ENCODE results near the gene GJA8. TPM values are rescaled to one million over a fixed set of nuclear protein-coding genes. Genes with fewer than 3 reads are reported as not detected.

GJA8 gene
- not detected for total RNA-seq

- TF ChIP-seq CTCF (IDR thresholded peaks at IDR 0.05; ENCODE audit: low read depth) = no peak
These were observed at the start of gene GJA8 for GRCh38 chr1:147902253-147902845. Gene GJA8, plus strand, starts transcription at chr1:147902795. Its CDS starts 5,161 bp downstream, at chr1:147907956.

GRCh38 chr1:147853391-147853790, 49.2 kb upstream of the GJA8 start:
- TF ChIP-seq CTCF (IDR thresholded peaks at IDR 0.05; ENCODE audit: low read depth) = no peak

- TF ChIP-seq CTCF (IDR thresholded peaks at IDR 0.05; ENCODE audit: low read depth) = no peak
These were observed 24.6 kb upstream of the GJA8 start for GRCh38 chr1:147878022-147878421.

GRCh38 chr1:147879911-147880310, 22.7 kb upstream of the GJA8 start:
- no peak for TF ChIP-seq CTCF (IDR thresholded peaks at IDR 0.05; ENCODE audit: low read depth)

GRCh38 chr1:147882535-147882934, 20.1 kb upstream of the GJA8 start:
- TF ChIP-seq CTCF (IDR thresholded peaks at IDR 0.05; ENCODE audit: low read depth) = no peak

GRCh38 chr1:147890177-147890790, 12.3 kb upstream of the GJA8 start:
- no peak for TF ChIP-seq CTCF (IDR thresholded peaks at IDR 0.05; ENCODE audit: low read depth)

GRCh38 chr1:147891088-147891487, 11.5 kb upstream of the GJA8 start:
- TF ChIP-seq CTCF (IDR thresholded peaks at IDR 0.05; ENCODE audit: low read depth) = no peak

Measured in subcutaneous adipose tissue (tissue), 4 donors.